ENCODE measurements around the gene CLCN1. TPM values are rescaled to one million over a fixed set of nuclear protein-coding genes. Genes with fewer than 3 reads are reported as not detected.

The CLCN1 gene
- total and polyA plus RNA-seq, 2 donors (not counting 3 experiments of a cell fraction or from before 2014, with no cell fraction given) = not detected

- FAIRE-seq (no peak), DNase-seq (ENCODE audit: low read depth, low spot score) (no peak)
- Histone ChIP-seq H3K4me2 (ENCODE audit: insufficient read depth, low read length) (no peak overlapping the region), H3K27ac (ENCODE audit: insufficient read depth, low read depth, low read length) (no peak overlapping the region), H3K4me1 (ENCODE audit: control insufficient read depth, extremely low read depth, insufficient read depth, low read length) (no peaks in the 10 kb centered on the region), H3K9ac (replicated peaks; ENCODE audit: extremely low read depth, insufficient read depth, low read length) (no peak overlapping the region), H3K79me2 (ENCODE audit: control insufficient read depth, insufficient read depth, low read length) (no peaks in the 10 kb centered on the region), H3K36me3 (ENCODE audit: control insufficient read depth in 2 of 2, extremely low read depth in 1 of 2, insufficient read depth in 2 of 2, low read length in 2 of 2) (no peaks in the 10 kb centered on the region), H2AFZ (ENCODE audit: low read depth, low read length) (no peak overlapping the region), H3K9me1 (replicated peaks; ENCODE audit: control insufficient read depth, extremely low read depth, insufficient read depth, low read length) (no peaks in the 10 kb centered on the region), H3K4me3 (replicated peaks in 1 of 3; ENCODE audit: insufficient read depth in 1 of 3, low read depth in 1 of 3, low read length in 3 of 3) (no peak overlapping the region), H3K27me3 (ENCODE audit: control insufficient read depth in 2 of 2, insufficient read depth in 2 of 2, low read length in 2 of 2) (no peaks in the 10 kb centered on the region), H3K9me3 (replicated peaks; ENCODE audit: control insufficient read depth, insufficient read depth, low read length) (no peaks in the 10 kb centered on the region), H4K20me1 (replicated peaks; ENCODE audit: control insufficient read depth, extremely low read depth, insufficient read depth, low read length) (no peaks in the 10 kb centered on the region)
- TF ChIP-seq EZH2 (IDR thresholded peaks at IDR 0.05; ENCODE audit: borderline replicate concordance, low read depth, low read length, severe bottlenecking) (no peak), GATA2 (IDR thresholded peaks at IDR 0.05; ENCODE audit: insufficient read depth, insufficient read length, low read depth, low read length) (no peak), POLR2A (IDR thresholded peaks at IDR 0.05; ENCODE audit: low read depth, low read length) (no peak), FOS (IDR thresholded peaks at IDR 0.05; ENCODE audit: borderline replicate concordance, insufficient read depth, low read length) (no peak), JUN (IDR thresholded peaks at IDR 0.05; ENCODE audit: borderline replicate concordance, insufficient read depth, insufficient read length, low read depth) (no peak), POLR2AphosphoS5 (IDR thresholded peaks at IDR 0.05; ENCODE audit: insufficient read depth, low read depth, low read length) (no peak), MYC (IDR thresholded peaks at IDR 0.05; ENCODE audit: low read depth, low read length) (no peak)
- TF ChIP-seq, protein P1, sequence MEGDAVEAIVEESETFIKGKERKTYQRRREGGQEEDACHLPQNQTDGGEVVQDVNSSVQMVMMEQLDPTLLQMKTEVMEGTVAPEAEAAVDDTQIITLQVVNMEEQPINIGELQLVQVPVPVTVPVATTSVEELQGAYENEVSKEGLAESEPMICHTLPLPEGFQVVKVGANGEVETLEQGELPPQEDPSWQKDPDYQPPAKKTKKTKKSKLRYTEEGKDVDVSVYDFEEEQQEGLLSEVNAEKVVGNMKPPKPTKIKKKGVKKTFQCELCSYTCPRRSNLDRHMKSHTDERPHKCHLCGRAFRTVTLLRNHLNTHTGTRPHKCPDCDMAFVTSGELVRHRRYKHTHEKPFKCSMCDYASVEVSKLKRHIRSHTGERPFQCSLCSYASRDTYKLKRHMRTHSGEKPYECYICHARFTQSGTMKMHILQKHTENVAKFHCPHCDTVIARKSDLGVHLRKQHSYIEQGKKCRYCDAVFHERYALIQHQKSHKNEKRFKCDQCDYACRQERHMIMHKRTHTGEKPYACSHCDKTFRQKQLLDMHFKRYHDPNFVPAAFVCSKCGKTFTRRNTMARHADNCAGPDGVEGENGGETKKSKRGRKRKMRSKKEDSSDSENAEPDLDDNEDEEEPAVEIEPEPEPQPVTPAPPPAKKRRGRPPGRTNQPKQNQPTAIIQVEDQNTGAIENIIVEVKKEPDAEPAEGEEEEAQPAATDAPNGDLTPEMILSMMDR (IDR thresholded peaks at IDR 0.05; ENCODE audit: extremely low read depth in 1 of 2, insufficient read depth in 1 of 2, low read depth in 1 of 2, low read length in 2 of 2) = no peak
- TF ChIP-seq, protein P2, sequence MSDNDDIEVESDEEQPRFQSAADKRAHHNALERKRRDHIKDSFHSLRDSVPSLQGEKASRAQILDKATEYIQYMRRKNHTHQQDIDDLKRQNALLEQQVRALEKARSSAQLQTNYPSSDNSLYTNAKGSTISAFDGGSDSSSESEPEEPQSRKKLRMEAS (IDR thresholded peaks at IDR 0.05; ENCODE audit: insufficient read depth, insufficient read length) = no peak
- BruUV-seq (replicated peaks) = no TSS peak
- POLR2A ChIA-PET = no interaction called here
- CTCF ChIA-PET = interaction anchor here (0.9 to 1.2 kb wide), 3 partner anchors 9 to 179 kb away, joined by 3 to 4 read pairs (median 3); no protein-coding TSS in a partner anchor
- intact Hi-C loops (cut with micrococcal nuclease) (no loop called here), dilution Hi-C loops (cut with MboI; ENCODE audit: extremely low pct_ligation_motif_present, low sequenced_read_pairs) (no loop called here)
These were observed 12.0 kb downstream of the CLCN1 start for GRCh38 chr7:143327903-143328302.
